K562 (cell line): ENCODE results near the gene LINGO3. TPM values are rescaled to one million over a fixed set of nuclear protein-coding genes. Genes with fewer than 3 reads are reported as not detected.
A peak's percentile ranks its signal among the peaks of the same experiment; 100 is the strongest.

Experiments used
- GATAD2B ChIP-seq: fragments of 450-650 bp; IDR thresholded peaks from 2 replicates; pipeline ENCODE4 v1.6.1; 2017; ENCODE audit warnings: mild to moderate bottlenecking, borderline replicate concordance
- LARP7 ChIP-seq: fragments of 450-650 bp; IDR thresholded peaks from 2 replicates; pipeline ENCODE4 v1.6.1; 2016
- MED1 ChIP-seq: sonication (generic); formaldehyde crosslinking; IDR thresholded peaks from 2 replicates; pipeline ENCODE4 v1.8.1; 2023; ENCODE audit warnings: missing genetic modification reagents, borderline replicate concordance
- MTA1 ChIP-seq: fragments of 450-650 bp; IDR thresholded peaks from 2 replicates; pipeline ENCODE4 v1.6.1; 2017; ENCODE audit warnings: borderline replicate concordance
- MXD1 ChIP-seq: fragments of 250-450 bp; sonication (Bioruptor Pico); IDR thresholded peaks from 2 replicates; pipeline ENCODE4 v1.8.0; 2021; ENCODE audit warnings: borderline replicate concordance, mild to moderate bottlenecking, moderate library complexity; ENCODE audit not compliant: poor library complexity, severe bottlenecking
- NCOA1 ChIP-seq: fragments of 450-650 bp; IDR thresholded peaks from 2 replicates; pipeline ENCODE4 v1.6.1; 2016; ENCODE audit warnings: low read depth
- NCOA4 ChIP-seq: fragments of 450-650 bp; IDR thresholded peaks from 2 replicates; pipeline ENCODE4 v1.6.1; 2018; ENCODE audit warnings: mild to moderate bottlenecking; ENCODE audit not compliant: partially characterized antibody
- NFXL1 ChIP-seq: fragments of 450-650 bp; formaldehyde crosslinking; IDR thresholded peaks from 2 replicates; pipeline ENCODE4 v1.4.0; 2021; ENCODE audit warnings: mild to moderate bottlenecking
- PML ChIP-seq: IDR thresholded peaks from 2 replicates; pipeline ENCODE4 v1.6.1; 2012; ENCODE audit warnings: low read length, inconsistent platforms
- RHOXF2B ChIP-seq: fragments of 250-450 bp; sonication (Bioruptor Pico); conservative IDR thresholded peaks from 2 replicates; pipeline ENCODE4 v1.5.1; 2021
- SMARCA5 ChIP-seq: fragments of 450-650 bp; IDR thresholded peaks from 2 replicates; pipeline ENCODE4 v1.6.1; 2016
- TCF3 ChIP-seq: sonication (generic); formaldehyde crosslinking; IDR thresholded peaks from 2 replicates; pipeline ENCODE4 v1.4.0; 2020; ENCODE audit warnings: mild to moderate bottlenecking, missing genetic modification reagents
- TFAP4 ChIP-seq: sonication (generic); formaldehyde crosslinking; IDR thresholded peaks from 2 replicates; pipeline ENCODE4 v1.8.0; 2022; ENCODE audit warnings: missing genetic modification reagents, mild to moderate bottlenecking, moderate library complexity, borderline replicate concordance
- TOE1 ChIP-seq, 2 experiments: fragments of 450-650 bp in 1 of 2; sonication (generic) in 1 of 2; formaldehyde crosslinking in 1 of 2; IDR thresholded peaks; 2 replicates each; pipeline versions ENCODE4 v1.7.1 to v1.8.0; 2016 to 2022; ENCODE audit warnings: borderline replicate concordance in 2 of 2, mild to moderate bottlenecking in 2 of 2, antibody characterized with exemption in 1 of 2, inconsistent platforms in 1 of 2, low read depth in 1 of 2, missing genetic modification reagents in 1 of 2, moderate library complexity in 1 of 2
- ZBTB26 ChIP-seq: fragments of 450-650 bp; formaldehyde crosslinking; IDR thresholded peaks from 2 replicates; pipeline ENCODE4 v1.4.0; 2022; ENCODE audit warnings: missing genetic modification characterization
- ZBTB33 ChIP-seq: sonication (generic); formaldehyde crosslinking; IDR thresholded peaks from 2 replicates; pipeline ENCODE4 v1.8.1; 2023; ENCODE audit warnings: mild to moderate bottlenecking, missing genetic modification reagents
- ZFX ChIP-seq: sonication (generic); formaldehyde crosslinking; IDR thresholded peaks from 2 replicates; pipeline ENCODE4 v1.8.0; 2022; ENCODE audit warnings: mild to moderate bottlenecking, missing genetic modification reagents, moderate library complexity
- ZMIZ1 ChIP-seq, 2 experiments: fragments of 150-350 bp in 1 of 2; IDR thresholded peaks; 2 replicates each; pipeline ENCODE4 v1.6.1; 2012 to 2016; ENCODE audit warnings: low read depth in 2 of 2, low read length in 2 of 2, mild to moderate bottlenecking in 1 of 2, moderate library complexity in 1 of 2
- polyA plus RNA-seq, 8 experiments: library from polyadenylated mRNA; depleted of rRNA in 4 of 8; stranded (reverse) in 5 of 8; unstranded in 3 of 8; fragments of >200 nt; fragmentation: Nextera tagmentation in 2 of 8; fragmentation: Illumina TruSeq in 1 of 8; extraction: Ambion mirVana in 2 of 8; extraction: Trizol in 1 of 8; gene quantifications; 2 replicates each; pipeline versions ENCODE4 v1.2.1 to v1.2.3, GENCODE V29; 2011 to 2014; ENCODE audit warnings: inconsistent platforms in 1 of 8, missing spikeins in 1 of 8
- total RNA-seq, 7 experiments: library from RNA; depleted of rRNA in 6 of 7; stranded (reverse); fragments of >200 nt in 6 of 7; fragmentation: Illumina TruSeq in 2 of 7; extraction: Trizol in 2 of 7; gene quantifications; 2 replicates each; pipeline versions ENCODE4 v1.2.1 to v1.2.3, GENCODE V29; 2011 to 2021; ENCODE audit warnings: low replicate concordance in 1 of 7

LINGO3 gene
- total and polyA plus RNA-seq, 9 of the 15 experiments (the other 6 are each of a cell fraction or from before 2014, with no cell fraction given), result 0.03 to 0.05 (median 0.03) TPM; not detected in 6

- peak; percentile 63 for TF ChIP-seq ZFX (CRISPR knock-in tag)
- TF ChIP-seq NFXL1 (CRISPR knock-in tag), result no peak
- no peak for TF ChIP-seq MED1 (CRISPR knock-in tag)
- TF ChIP-seq ZBTB33 (CRISPR knock-in tag), result peak; percentile 59; the same call in 1 of the 2 replicates
- TF ChIP-seq LARP7, result peak; percentile 88; the same call in 1 of the 2 replicates
- TF ChIP-seq MXD1, result peak; percentile 47
- TF ChIP-seq TOE1 (IDR thresholded peaks at IDR 0.05; ENCODE audit: borderline replicate concordance), result peak; percentile 56; the same call in 1 of the 2 replicates
- no peak for TF ChIP-seq TOE1 (CRISPR knock-in tag; IDR thresholded peaks at IDR 0.05; ENCODE audit: borderline replicate concordance, low read depth)
- peak; percentile 64; the same call in 1 of the 2 replicates for TF ChIP-seq SMARCA5
- peak; percentile 88; the same call in 1 of the 2 replicates for TF ChIP-seq ZBTB26 (CRISPR knock-in tag)
- TF ChIP-seq TFAP4 (CRISPR knock-in tag), result peak; percentile 91
- TF ChIP-seq GATAD2B, result no peak
- peak; percentile 91 for TF ChIP-seq TCF3 (CRISPR knock-in tag)
- peak; percentile 52; the same call in 1 of the 2 replicates for TF ChIP-seq NCOA1
- 0 out of 4 replicates have a peak, but pooled peaks of 1 of the 2 experiments have one; percentile 66 for TF ChIP-seq ZMIZ1 (IDR thresholded peaks at IDR 0.05; ENCODE audit: low read depth in 2 of 2, low read length in 2 of 2)
- TF ChIP-seq MTA1, result peak; percentile 70
- no peak for TF ChIP-seq RHOXF2B (CRISPR knock-in tag)
- peak; percentile 64 for TF ChIP-seq NCOA4
- 0 out of 2 replicates have a peak, but pooled peaks have one; percentile 35 for TF ChIP-seq PML
Observed at GRCh38 chr19:2345794-2346663, 38.1 kb upstream of the LINGO3 start (continued).
